Ureter (tissue), 1 donor: Measurements from ENCODE around the gene PTPN22. TPM values are rescaled to one million over a fixed set of nuclear protein-coding genes. Genes with fewer than 3 reads are reported as not detected.

Experiments
- total RNA-seq: library from RNA; stranded (reverse); gene quantifications from one replicate; pipeline ENCODE4 v1.2.4, GENCODE V29; 2023
- donor health status: DM: yes; HTN: yes; CAD: no.

The PTPN22 gene
- total RNA-seq, 1 donor from 2014 or later = 5.2 TPM

Other genes starting within 250 kb of the PTPN22 start
- 11.0 TPM for gene PHTF1, start 112.2 kb downstream of the PTPN22 start, total RNA-seq
- 25.8 TPM for gene RSBN1, start 59.2 kb downstream of the PTPN22 start, total RNA-seq
- 8.0 TPM for gene BCL2L15, start 15.9 kb upstream of the PTPN22 start, total RNA-seq
- gene AP4B1, start 33.1 kb upstream of the PTPN22 start, total RNA-seq = 31.6 TPM
- gene DCLRE1B, start 33.6 kb upstream of the PTPN22 start, total RNA-seq = 5.3 TPM
- gene HIPK1, start 57.6 kb upstream of the PTPN22 start, total RNA-seq = 73.2 TPM
- gene OLFML3, start 107.8 kb upstream of the PTPN22 start, total RNA-seq = 43.5 TPM